C1 segment of cervical spinal cord (tissue), 14 donors: Measurements from ENCODE around the gene LPAR1.

ENCODE experiments used
- DNase-seq, 14 donors: peaks; one replicate each; lab custom pipeline; 2025; lab: John Stamatoyannopoulos, UW

The LPAR1 gene

DNA sequence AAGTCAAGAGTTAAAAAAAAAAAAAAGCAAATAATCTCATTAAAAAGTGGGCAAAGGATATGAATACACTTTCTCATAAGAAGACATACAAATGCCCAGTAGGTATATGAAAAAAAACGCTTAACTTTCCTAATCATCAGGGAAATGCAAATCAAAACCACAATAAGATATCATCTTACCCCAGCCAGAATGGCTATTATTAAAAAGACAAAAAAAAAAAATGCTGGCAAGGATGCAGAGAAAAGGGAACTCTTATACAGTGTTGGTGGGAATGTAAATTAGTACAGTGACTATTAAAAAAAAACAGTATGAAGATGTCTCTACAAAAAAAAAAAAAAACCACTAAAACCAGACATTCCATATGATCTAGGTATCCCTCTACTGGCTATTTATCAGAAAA lies 79.4 kb downstream of the LPAR1 start:
- no peak for DNase-seq

DNA sequence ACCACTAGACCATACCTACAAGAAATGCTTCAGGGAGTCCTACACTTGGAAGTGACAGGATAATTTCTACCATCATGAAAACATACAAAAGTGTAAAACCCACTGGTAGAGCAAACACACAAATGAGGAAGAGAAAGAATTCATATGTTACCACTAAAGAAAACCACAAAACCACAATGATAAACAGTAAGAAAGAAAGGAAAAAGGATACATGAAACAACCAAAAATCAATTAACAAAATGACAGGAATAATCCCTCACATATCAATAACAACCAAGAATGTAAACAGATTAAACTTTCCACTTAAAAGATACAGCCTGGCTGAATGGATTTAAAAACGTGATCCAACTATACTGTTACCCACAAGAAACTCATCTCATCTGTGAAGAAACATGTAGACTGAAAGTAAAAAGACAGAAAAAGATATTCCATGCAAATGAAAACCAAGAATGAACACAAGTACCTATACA lies 83.4 kb downstream of the LPAR1 start:
- no peak for DNase-seq

DNA sequence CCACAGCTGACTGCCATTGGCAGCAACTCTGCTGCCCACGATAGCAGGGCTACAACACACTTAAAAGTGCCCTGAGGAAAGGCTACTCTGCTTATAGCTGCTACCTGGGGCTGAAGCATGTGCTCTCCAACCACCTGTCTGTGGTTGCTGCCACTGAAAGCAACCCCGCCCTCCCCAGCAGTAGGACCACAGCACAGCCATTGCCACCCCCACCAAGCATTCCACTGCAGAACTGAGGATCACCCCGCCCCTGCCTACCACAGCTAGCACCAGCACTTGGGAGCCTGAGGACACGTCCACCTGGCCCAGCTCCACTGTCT lies 85.8 kb downstream of the LPAR1 start:
- no peak for DNase-seq

DNA sequence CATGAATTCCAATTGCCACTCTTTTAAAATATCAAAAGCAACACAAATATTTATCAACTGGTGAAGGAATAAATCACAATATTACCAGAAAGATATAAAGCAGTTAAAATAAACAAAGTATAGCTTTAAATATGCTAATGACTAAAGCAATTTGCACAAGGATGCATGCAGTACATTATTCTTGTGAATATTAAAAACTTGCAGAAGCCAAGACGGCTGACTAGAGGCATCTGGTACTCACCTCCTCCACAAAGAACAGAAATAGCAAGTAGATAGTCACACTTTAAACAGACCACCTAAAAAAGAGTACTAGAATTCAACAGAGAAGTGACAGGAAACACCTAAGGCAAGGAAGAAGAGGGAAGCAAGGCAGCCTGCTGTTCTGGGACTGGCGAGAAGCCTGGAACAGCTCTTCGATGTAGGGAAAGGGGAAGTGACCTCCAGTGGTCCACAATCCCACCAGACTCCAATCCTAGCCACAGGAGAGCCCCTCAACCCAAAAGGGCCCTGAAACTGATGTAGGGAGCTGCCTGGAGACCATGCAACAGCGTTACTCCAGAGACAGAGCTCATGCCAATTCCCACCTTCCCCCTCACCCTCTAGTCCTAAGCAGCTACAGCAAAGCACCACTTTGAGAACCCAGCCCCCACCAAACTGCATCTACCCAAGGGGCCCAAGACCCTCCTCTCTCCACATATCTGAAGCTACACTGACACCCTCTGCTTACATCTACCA lies 86.3 kb downstream of the LPAR1 start:
- no peak for DNase-seq

DNA sequence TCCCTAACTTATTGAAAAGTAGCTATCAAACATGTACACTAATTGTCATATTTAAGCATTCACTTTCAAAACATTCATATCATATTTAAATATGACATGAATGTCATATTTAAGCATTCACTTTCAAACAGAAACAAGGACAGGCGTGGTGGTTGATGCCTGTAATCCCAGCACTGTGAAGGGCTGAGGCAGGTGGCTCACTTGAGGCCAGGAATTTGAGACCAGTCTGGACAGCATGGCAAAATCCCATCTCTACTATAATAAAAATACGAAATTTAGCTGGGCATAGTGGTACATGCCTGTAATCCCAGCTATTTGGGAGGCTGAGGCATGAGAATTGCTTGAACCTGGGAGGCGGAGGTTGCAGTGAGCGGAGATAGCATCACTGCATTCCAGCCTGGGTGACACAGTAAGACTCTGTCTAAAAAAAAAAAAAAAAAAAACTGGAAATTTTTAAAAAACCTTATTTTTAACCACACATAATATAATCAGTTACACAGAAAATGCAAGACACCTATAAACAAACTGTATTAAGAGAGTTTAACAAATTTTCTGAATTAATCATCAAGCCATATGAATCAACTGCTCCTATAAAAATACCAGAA lies 88.1 kb downstream of the LPAR1 start:
- DNase-seq = no peak

DNA sequence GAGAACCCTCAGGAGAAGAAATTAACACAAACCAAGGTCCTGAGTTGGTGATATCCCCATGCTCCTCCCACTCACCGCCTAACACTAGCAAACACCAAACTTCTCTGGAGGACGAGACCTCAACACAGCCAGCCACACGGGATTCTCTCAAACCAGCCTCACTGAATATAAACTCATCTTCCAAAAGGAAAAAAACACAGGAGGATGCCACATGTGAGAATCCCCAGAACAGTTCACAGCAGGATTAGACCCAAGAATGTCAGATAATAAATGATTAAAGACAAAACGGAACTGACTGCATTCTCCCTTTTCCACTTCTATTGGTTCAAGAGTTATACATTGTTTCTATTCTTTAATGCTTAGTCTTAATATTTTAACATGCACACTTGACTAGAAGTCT lies 89.2 kb downstream of the LPAR1 start:
- no peak for DNase-seq

DNA sequence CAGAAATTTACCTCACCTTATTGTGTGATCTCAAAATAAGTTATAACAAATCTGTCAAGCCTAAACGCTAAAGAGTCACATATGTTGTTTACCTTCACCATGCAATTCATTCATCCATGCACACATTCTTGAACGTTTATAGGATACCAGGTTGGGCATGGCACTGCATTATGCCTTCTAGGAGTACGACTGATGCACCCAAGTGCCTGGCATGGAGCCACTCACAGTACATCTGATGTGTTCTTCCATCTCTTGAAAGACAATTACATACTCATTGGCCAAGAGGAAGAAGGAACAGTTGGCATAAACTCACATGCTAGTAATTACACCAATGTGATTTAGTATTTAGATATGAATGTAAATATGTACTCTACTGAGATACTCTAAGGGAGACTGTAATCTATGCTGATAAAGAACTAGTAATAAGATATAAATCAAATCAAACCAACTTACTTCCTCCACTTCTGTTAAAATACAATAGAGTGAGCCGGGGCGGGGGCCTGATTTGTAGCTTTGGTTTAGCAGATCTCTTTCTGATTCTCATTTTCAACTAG lies 90.7 kb downstream of the LPAR1 start:
- DNase-seq = no peak

- DNase-seq = no peak
Observed at GRCh38 chr9:110942522-110942921, 95.7 kb downstream of the LPAR1 start.

DNA sequence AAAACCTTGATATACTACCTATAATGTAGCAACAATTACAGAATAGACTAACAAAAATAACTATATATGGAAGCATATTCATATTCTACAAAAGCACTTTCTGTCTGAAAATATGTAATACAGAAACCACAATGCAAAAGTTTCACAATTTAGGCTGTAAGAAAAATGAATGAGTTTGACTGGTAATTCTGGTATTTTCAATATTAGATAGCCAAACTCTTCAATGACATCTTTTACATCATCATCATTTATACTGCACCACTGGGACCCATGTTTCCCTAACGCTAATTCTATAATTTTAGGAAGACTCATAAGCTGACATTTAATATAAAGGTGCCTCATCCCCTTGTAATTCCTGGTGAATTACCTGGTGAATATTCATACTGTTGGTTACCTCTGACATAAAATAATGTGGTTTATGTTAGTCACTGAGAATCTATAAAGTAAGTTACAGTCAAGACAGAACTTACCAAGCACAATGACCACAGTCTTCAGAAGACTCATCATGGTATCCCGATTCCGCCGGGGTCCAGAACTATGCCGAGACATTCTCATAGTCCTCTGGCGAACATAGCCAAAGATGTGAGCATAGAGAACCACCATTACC lies 97.2 kb downstream of the LPAR1 start:
- no peak for DNase-seq

GRCh38 chr9:110939573-110939972 lies 98.7 kb downstream of the LPAR1 start:
- DNase-seq = no peak

DNA sequence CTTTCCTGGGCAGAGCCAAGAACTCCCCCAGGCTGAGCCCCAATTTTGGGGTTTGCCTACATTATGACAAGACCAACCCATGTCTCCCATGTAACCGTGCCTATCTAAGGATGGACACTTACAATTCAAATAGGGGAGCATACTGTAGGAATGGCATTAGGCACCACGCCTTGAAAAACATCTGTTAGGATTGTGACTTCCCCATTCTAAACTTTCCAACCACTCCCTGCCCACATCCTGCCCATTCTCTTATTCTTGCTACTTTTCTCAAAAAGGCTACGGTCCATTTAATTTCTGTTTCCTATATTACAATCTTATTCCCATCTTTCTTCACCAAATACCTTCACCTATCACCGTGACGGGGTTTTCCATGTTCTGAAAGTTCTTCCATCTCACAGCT lies 99.2 kb downstream of the LPAR1 start:
- DNase-seq = no peak

- no peak for DNase-seq
Observed at GRCh38 chr9:110938242-110938641, 100.0 kb downstream of the LPAR1 start.

GRCh38 chr9:110936719-110937452 lies 101.4 kb downstream of the LPAR1 start:
- DNase-seq = no peak

DNA sequence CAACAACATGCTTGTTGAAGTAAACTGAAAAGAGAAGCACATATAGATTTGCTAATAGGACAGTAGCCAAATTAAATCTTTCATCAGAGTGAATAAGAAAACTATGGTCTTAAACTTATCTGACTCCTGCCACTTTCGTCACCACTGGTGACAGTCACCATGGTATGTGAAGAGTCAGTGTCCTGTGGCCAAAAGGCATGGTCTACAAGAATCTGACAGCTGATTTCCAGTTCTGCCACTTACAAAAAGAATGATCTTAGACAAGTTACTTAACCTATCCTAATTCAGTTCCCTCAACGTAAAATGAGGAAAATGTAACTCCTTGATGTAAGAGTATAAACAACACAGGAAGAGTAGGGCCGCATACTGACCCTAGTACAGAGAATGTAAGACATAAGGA lies 102.0 kb downstream of the LPAR1 start:
- no peak for DNase-seq

- DNase-seq = no peak
Observed at GRCh38 chr9:110935829-110936228, 102.4 kb downstream of the LPAR1 start.

- no peak for DNase-seq
Observed at GRCh38 chr9:110933350-110934001, 104.8 kb downstream of the LPAR1 start.

DNA sequence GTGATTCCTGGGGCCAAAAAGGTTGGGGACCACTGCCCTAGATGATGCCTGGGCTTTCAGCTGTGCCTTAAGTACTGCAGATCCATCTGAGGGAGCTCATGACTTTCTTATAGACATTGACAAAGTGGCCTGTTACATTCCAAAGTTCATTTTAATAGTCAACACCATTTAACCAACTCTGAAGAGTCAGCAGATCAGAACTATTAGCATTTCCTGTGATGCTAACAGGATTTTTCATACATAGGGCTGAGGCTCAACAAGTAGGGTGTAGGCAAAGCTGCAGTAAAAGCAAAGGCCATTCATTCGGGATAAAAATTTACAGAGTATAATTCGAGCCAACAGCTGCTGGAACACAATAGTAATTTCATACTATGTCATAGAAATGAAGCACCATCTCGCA lies 105.4 kb downstream of the LPAR1 start:
- DNase-seq = no peak

- no peak for DNase-seq
Observed at GRCh38 chr9:110928599-110928998, 109.7 kb downstream of the LPAR1 start.

DNA sequence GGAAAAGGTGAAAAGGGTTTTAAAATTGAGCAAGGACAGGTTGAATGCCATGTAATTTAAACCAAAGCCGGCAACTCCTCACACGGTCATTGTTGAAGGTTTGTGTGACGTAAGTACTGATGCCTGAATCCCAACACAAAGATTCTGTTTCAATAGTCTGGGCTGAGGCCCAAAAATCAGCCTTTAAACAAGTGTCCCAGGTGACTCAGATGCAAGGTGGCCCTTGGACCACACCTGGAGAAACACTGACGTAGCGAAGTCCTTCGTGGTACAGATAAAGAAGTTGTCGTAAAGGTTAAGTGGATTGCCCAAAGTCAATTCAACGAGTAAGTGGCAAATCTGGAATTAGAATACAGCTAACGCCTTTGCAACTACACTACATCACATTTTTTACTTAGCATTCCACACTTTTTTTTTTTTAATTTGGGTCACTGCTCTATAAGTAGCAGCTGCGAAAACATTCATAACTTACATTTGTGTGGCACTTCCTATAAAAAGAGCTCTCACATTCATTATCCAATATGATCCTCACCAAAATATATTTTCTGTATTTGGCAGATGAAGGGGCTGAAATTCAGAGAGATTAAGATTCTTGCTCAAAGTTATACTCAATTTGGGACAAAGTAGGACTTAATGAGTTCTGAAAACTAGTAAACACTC lies 111.3 kb downstream of the LPAR1 start:
- no peak for DNase-seq

GRCh38 chr9:110923601-110924000 lies 114.7 kb downstream of the LPAR1 start:
- DNase-seq = no peak

GRCh38 chr9:110922145-110922544 lies 116.1 kb downstream of the LPAR1 start:
- no peak for DNase-seq
